22Rv1 (cell line): Measurements from ENCODE around the gene ADAM8.

Experiments used
- CTCF ChIP-seq: fragments of 450-650 bp; IDR thresholded peaks from 2 replicates; pipeline ENCODE4 v1.5.1; 2017; ENCODE audit warnings: mild to moderate bottlenecking
- ZFX ChIP-seq: fragments of 450-650 bp; IDR thresholded peaks from 2 replicates; pipeline ENCODE4 v1.6.1; 2017; ENCODE audit warnings: antibody characterized with exemption, borderline replicate concordance

DNA sequence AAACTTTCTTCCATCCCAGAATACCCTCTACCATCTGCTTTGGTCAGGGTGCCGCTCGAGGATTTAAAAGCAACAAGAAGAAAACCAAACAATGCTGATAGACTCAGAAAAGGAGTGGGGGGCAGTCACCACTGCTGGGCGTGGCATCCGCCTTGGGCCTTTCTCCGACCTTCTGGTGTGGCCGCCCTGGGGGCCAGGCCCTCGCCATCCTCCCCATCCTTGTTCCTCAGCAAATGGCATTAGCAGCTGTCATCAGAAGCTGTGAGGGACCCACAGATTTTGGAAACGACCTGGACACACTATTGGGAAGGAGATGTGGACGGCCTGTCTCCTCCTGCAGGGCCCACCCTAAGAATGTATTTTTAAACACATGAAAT is 36.1 kb upstream of the ADAM8 start:
- no peak for TF ChIP-seq CTCF
- TF ChIP-seq ZFX: no peak
